Measurements from ENCODE around the gene DSG2.
"Not testable (repeated sequence)": the region's sequence is repeated elsewhere in the genome, so short reads cannot be mapped to it uniquely, and the experiment has no call there.

DSG2 gene

DNA sequence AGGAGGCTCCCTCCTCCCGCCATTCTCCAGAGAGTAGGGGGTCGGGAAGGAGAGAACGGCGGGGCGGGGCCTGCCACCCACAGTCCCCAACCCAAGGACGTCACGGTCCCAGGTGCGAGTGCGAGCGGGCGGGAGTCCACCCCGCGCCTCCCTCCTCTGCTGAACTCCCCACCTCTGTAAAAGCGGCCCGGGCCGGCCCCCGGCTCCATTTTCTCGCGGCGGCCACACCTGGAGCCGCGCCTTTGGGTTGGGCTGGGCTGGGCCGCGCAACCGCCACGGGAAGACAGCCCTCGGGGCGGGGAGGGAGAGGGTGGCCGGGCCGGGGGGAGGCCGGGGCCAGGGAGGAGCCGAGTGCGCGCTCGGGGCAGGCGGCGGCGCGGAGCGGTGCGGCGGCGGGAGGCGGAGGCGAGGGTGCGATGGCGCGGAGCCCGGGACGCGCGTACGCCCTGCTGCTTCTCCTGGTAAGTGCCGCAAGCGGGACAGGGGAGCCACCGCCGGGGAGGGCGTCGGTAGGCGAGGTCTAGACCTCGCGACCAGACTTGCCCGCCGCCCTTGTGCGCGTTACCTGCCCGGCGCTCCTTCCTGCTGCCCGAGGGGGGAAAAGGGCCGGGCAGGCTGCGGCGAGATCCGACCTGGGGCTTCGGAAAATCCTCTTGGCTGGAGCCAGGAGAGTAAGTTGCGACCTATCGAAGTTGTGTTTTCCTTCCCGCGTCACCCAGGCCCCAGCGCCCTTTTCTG lies at the start of gene DSG2:
Gene DSG2 (plus strand): TSS at position 342 of the 738 bp plus-strand sequence. CDS start 75 bp downstream, at position 417.
- FAIRE-seq, result no peak

DNA sequence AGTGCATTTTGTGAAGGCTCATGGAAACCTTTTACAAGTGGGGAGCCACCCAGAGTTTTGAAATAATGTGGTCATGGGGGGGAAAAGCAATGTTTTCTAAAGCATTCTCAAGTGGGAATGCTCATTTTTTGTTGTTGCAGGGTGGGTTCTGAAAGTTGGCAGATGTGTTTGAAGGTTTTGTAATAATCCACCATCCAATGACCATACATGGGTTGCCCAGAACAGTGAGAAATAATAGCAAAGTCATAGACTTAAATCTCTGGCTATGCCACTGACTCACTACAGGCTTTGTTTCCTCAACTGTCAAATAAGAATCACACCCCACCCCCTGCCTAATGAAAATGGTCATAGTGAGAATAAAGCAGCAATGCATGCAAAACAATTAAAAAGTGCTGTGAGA lies 47.6 kb upstream of the DSG2 start:
- FAIRE-seq, result no peak

DNA sequence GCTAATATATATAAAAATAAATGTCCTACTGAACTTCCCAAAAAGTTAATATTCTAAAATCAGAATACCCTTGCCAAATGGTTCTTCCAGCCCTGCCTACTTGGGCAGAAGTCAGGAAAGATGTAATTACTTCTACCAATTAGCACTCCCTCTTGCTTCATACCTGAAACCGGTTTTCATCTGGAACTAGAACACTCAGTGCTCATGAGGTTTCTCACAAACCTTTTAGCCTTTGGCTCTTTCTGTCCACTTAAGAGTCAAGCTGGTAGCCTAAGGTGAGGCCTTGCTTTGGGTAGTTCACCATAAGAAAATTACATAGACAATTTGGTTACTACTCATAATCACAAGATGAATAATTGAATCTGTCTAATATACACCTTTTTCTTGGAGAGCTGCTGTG lies 46.4 kb upstream of the DSG2 start:
- no peak for FAIRE-seq

GRCh38 chr18:31454066-31454708 lies 43.8 kb upstream of the DSG2 start:
- FAIRE-seq, result no peak

DNA sequence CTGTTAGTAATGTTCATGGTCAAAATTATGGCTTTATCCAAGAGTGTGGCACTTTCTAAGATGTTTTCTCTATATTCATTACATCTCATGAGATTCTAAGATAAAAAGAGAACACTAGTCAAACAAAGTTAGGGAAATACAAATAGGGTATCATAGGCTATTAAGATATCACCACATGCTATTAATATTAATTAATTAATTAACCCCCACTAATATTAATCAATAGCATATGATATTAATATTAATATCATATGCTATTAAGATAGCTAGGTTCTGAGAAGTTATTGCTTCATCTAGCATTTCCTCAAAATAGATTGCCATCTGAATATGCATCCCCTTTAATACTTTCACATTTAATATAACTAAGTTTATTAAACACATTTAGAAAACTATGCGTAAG lies 28.3 kb upstream of the DSG2 start:
- no peak for FAIRE-seq

DNA sequence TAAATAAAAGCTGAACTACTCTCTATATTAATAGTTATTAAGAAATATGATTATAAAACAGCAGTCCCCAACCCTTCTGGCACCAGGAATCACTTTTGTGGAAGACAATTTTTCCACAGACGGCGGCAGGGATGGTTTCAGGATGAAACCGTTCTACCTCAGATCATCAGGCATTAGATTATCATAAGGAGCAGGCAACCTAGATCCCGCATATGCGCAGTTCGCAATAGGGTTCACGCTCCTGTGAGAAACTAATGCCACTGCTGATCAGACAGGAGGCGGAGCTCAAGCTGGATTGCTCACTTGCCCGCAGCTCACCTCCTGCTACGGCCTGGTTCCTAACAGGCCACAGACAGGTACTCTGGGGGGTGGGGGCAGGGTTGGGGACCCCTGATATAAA lies 19.3 kb upstream of the DSG2 start:
- FAIRE-seq, result no peak

DNA sequence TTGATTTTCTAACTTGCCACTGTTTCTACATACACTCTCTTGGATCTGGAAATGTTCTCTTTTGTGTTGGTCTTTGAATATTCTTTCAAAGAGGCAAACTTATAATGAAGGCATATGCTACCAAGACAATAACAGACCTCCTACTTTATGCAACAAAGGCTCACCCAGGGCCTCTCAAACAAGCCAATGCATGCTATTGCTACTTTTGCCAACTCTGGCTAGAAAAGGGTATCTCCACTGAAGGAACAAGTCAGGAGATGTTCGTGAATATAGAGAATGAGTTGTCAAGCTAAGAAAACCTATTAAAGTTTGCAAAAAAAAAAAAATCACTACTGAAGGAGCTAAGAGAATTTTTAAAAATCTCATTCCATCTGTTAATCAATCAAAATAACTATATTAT lies 15.9 kb upstream of the DSG2 start:
- no peak for FAIRE-seq

GRCh38 chr18:31483396-31483795 lies 14.6 kb upstream of the DSG2 start:
- FAIRE-seq, result no peak

- FAIRE-seq, result no peak
These were observed 13.5 kb upstream of the DSG2 start for GRCh38 chr18:31484461-31484860.

GRCh38 chr18:31486165-31486564 lies 11.8 kb upstream of the DSG2 start:
- FAIRE-seq, result no peak

- FAIRE-seq, result no peak
These were observed 10.5 kb upstream of the DSG2 start for GRCh38 chr18:31487246-31488015.

DNA sequence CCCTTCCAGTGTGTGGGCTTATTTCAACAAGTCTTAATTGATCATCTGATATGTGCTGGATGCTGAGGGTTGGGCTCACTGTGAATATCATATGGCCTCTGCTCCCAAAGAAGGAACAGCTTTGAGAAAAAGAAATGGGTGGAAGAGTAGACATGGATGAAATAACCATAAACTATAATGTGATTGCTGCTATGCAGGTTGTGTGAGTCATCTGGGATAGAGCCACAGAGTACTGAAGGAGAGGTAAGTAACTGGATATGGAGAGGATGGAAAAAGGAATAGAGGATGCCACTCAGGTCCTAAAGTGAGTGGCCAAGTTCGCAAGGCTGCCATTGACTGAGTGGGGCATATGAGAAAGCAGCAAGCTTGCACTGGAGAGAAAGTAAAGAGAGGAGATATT lies 8.7 kb upstream of the DSG2 start:
- FAIRE-seq, result no peak

DNA sequence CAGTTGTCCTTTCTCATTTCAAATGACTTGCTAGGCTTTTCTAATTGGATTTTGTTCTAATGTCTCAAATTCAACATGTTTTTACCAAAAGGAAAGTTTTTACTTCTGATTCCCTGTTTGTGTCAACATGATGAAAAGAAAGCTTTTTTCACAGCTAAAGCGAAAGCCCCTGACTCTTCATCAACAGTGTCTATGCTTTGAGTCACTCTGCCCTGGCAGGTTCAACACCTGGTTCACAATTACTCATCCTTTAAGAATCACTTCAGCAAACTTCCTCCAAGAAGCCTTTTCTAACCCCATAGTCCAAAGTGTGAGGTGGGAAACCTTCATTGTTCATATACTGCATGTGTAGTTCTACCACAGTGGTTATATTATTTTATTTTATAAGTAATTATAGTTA lies 7.6 kb upstream of the DSG2 start:
- FAIRE-seq, result no peak

GRCh38 chr18:31490833-31491232 lies 7.1 kb upstream of the DSG2 start:
- FAIRE-seq, result no peak

- FAIRE-seq, result no peak
These were observed 6.4 kb upstream of the DSG2 start for GRCh38 chr18:31491586-31491985.

DNA sequence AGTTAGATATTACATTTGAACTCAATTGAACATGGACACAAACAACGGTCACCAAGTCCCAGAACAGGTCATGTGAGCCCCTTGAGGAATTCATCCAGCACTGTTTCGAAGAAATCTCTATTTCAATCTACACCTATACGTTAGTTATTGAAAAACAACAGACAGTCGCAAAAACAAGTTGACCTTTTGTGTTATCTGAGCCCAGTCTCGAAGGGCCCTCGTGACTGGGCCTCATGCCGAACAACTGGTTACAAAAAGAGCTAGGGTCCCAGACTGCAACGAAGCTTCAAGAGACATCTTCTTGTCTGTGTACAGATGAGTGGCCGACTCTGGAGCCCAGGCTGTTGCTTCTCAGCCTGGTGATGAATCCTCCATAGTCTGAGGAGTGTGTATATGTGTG lies 5.3 kb upstream of the DSG2 start:
- no peak for FAIRE-seq

- no peak for FAIRE-seq
These were observed 4.8 kb upstream of the DSG2 start for GRCh38 chr18:31493171-31493570.

GRCh38 chr18:31493941-31494340 lies 4.0 kb upstream of the DSG2 start:
- FAIRE-seq, result no peak

DNA sequence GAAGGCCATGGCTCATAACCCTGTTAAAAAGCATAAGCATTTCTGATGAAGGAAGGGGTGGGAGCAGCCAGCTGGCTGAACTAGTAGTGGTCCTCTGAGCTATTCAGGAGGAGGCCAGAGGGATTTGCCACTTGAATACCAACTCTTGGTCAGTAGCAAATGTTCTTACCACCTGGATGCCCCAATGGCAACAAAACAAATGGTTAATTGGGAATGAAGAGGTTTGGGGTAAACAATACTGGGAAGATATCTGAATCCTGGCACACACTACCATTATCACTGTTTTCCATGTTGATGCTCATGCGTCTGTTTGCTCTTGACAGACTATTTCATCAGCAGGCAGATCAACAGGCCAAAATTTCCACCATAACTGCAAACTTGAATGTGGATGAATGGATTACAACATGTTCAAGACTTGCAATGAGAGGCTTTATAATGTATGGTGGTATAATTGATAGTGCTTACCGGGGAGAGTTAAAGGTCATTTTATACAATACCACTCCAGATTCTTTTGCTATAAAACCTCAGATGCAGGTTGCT lies 3.2 kb upstream of the DSG2 start:
- FAIRE-seq, result not testable (repeated sequence)

DNA sequence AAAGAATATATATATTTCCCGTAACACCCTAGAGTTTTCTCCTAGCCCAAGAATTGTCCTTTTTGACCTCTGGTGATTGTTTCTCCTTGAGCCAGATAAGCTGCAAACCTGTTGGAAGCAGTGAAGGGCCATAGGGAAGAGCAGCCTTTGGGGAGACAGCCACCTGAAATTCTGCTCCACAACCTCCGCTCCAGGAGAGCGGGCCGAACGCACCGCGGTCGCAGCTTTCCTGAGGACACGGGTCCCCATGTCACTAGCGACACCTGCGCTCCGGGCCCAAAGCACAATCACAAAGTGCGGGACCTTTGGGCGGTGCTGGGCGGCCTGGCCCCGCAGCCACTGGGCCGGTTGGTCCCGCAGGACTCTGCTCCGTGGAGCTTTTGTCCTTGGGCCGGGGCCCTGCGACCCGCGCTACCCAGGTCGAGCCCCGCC lies 557 bp upstream of the DSG2 start:
- no peak for FAIRE-seq

GRCh38 chr18:31498574-31499524 lies 872 bp downstream of the DSG2 start:
- FAIRE-seq, result no peak

- FAIRE-seq, result no peak
These were observed 2.2 kb downstream of the DSG2 start for GRCh38 chr18:31500051-31500688.
